ENCODE measurements around the gene LDLRAD3.

- TF ChIP-seq, protein P1, sequence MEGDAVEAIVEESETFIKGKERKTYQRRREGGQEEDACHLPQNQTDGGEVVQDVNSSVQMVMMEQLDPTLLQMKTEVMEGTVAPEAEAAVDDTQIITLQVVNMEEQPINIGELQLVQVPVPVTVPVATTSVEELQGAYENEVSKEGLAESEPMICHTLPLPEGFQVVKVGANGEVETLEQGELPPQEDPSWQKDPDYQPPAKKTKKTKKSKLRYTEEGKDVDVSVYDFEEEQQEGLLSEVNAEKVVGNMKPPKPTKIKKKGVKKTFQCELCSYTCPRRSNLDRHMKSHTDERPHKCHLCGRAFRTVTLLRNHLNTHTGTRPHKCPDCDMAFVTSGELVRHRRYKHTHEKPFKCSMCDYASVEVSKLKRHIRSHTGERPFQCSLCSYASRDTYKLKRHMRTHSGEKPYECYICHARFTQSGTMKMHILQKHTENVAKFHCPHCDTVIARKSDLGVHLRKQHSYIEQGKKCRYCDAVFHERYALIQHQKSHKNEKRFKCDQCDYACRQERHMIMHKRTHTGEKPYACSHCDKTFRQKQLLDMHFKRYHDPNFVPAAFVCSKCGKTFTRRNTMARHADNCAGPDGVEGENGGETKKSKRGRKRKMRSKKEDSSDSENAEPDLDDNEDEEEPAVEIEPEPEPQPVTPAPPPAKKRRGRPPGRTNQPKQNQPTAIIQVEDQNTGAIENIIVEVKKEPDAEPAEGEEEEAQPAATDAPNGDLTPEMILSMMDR (conservative IDR thresholded peaks at IDR 0.05; ENCODE audit: low read depth, low read length): no peak
- no peak for TF ChIP-seq EZH2phosphoT487 (IDR thresholded peaks at IDR 0.05; ENCODE audit: borderline replicate concordance, low read length)
- no peak for TF ChIP-seq EZH2 (IDR thresholded peaks at IDR 0.05; ENCODE audit: low read length, unreplicated experiment)
These were observed 178.8 kb downstream of the LDLRAD3 start for GRCh38 chr11:36122671-36123070.

Measured in PC-3 (cell line).